Mesodermal cell (in vitro differentiated cells): ENCODE data around the gene KDM5C. TPM values are rescaled to one million over a fixed set of nuclear protein-coding genes. Genes with fewer than 3 reads are reported as not detected.
A peak's percentile ranks its signal among the peaks of the same experiment; 100 is the strongest.

Source experiments
- H3K27ac ChIP-seq: 2 replicates; pipeline ENCODE4 v1.7.0; 2013; ENCODE audit warnings: mild to moderate bottlenecking, low read depth, low read length, moderate library complexity; ENCODE audit not compliant: severe bottlenecking
- H3K36me3 ChIP-seq: 2 replicates; pipeline ENCODE4 v1.7.1; 2013; ENCODE audit warnings: mild to moderate bottlenecking, low read length, moderate library complexity; ENCODE audit not compliant: control insufficient read depth, insufficient read depth
- H3K4me1 ChIP-seq: one replicate; pipeline ENCODE4 v1.7.1; 2013; ENCODE audit warnings: mild to moderate bottlenecking, low read length; ENCODE audit not compliant: insufficient read depth, control insufficient read depth, poor library complexity, severe bottlenecking
- H3K4me3 ChIP-seq: 2 replicates; pipeline ENCODE4 v1.7.0; 2013; ENCODE audit warnings: low read length, control low read depth, mild to moderate bottlenecking; ENCODE audit not compliant: insufficient read depth, poor library complexity, severe bottlenecking; ENCODE audit errors: extremely low read depth
- H3K9me3 ChIP-seq: 2 replicates; pipeline ENCODE4 v1.7.1; 2013; ENCODE audit warnings: mild to moderate bottlenecking, low read length, moderate library complexity; ENCODE audit not compliant: control insufficient read depth
- WGBS, 2 experiments: methylation state at CpG; one replicate each; pipeline ENCODE4 v1.1.5; 2013; ENCODE audit warnings: missing lambda C conversion rate in 2 of 2; ENCODE audit not compliant: insufficient coverage in 2 of 2; 5-methylcytosine and 5-hydroxymethylcytosine counted together
- polyA plus RNA-seq, 2 experiments: library from polyadenylated mRNA; stranded (reverse); fragments of 50-300 nt; gene quantifications; one replicate each; pipeline ENCODE4 v1.2.3, GENCODE V29; 2013

KDM5C gene
- polyA plus RNA-seq (2013, experiment 1 of 2): 61.3 TPM
- 51.8 TPM for polyA plus RNA-seq (2013, experiment 2 of 2)

DNA sequence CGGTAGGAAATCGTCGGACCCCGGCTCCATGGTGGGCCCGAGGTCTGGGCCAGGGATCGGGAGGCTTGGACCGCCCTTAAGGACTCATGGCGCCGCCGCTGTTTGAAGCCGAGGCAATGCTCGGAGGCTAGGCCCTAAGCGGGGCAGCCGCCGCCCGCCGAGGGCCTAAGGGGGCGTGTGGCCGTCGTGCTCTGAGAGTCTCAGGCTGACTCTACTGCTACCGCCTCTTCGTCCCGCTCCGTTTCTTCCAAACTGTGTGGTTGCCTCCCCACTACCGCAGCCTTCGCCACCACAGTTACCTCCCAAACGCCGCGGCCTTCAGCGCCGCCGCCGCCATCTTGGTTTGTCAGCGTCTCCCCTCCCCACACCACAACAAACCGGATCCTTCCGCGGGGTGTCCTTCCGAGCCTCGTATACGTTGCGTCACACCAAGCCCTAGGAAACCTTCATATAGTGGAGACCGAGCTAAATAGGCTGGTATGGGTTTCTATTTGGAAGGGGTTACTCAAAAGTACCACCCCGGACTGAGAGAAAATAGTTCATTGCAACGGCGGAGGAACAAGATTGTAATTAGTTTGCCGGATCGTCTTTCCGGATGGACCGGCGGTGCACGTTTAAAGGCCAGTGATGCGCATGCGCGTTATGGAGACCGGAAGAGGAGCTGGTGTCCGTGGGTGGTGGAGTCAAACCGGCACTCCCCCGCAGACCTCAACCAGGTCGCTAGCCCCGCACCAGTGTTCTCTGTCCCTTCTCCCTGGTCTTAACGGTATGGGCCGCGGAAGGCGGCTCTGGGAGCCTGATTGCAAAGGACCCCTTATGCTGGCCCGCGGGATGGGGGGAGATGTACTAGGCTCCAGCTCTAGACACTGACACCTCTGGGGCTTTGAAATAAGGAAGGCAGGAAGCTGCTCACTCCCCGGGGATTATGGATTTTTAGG lies at the start of gene KDM5C:
Gene KDM5C, minus strand, starts transcription at position 348 of the 938 bp plus-strand sequence. Its CDS starts 318 bp downstream, at position 30.
- Histone ChIP-seq H3K27ac (peak within 1 kb of the TSS; percentile 98), H3K4me1 (peaks cover 10% of the 10 kb centered on the region), H3K36me3 (peaks cover 20% of the 10 kb centered on the region), H3K9me3 (no peaks in the 10 kb centered on the region), H3K4me3 (peak within 1 kb of the TSS; percentile 65)
- WGBS, 2 experiments: 0% methylated on average over 4 to 32 of the region's 67 CpGs

DNA sequence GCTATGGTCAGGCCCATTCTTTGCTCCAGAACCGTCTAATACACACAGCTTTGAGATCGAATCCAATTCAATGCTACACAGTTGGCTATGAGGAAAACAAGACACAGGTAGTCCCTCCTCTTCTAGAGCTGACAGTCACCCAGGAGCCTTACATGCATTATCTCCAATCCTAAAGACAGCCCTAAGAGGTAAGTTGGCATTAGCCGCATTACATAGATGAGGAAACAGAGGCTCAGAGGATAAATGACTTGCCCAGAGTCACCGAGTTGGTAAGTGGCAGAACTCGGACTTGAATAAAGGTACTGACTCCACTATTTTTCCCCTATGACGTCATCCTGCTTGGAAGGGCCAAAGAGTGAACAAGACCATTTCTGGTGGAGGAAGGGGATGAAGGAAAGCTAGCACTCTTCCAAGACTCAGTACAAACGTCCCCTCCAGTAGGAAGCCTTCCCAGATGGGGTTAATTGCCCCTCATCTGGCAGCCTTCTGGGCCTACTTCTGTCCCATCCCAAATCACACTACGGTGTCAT lies 47.9 kb upstream of the KDM5C start:
- no peak overlapping the region for H3K27ac ChIP-seq
- H3K4me1 ChIP-seq: no peaks in the 10 kb centered on the region
- H3K9me3 ChIP-seq: no peaks in the 10 kb centered on the region
- H3K4me3 ChIP-seq: no peak overlapping the region
- WGBS, 2 experiments: 63 to 91% methylated on average over 2 to 4 of the region's 8 CpGs
- H3K36me3 ChIP-seq: no peaks in the 10 kb centered on the region

DNA sequence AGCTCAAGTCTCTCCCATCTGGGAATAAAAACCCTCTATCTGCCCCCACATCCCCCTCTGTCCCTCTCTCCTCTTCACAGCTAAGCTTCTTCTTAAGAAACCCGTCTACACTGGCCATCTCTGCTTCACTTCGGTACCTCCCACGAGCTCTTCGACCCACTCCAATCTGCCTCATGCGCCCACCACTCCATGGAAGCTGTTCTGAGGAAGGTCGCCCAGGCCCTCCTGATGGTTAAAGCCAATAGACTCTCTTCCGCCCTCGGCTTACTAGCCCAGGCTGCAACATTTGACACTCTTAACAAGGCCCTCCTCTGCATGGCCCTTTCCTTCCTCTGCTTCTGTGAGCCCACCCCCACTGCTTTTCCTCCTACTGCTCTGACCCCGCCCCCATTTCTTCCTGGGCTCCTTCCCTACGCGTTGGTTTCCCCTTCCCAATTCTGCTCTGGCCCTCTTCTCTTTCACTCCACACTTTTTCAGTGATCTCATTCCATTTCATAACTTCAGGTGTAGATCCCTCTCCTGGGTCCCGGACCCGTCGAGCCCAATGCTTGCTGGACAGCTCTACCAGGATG lies 44.6 kb upstream of the KDM5C start:
- 81 to 89% methylated on average over 5 to 14 of the region's 14 CpGs for WGBS, 2 experiments
- H3K4me1 ChIP-seq: no peaks in the 10 kb centered on the region
- H3K27ac ChIP-seq: no peak overlapping the region
- H3K36me3 ChIP-seq: no peaks in the 10 kb centered on the region
- no peaks in the 10 kb centered on the region for H3K9me3 ChIP-seq
- no peak overlapping the region for H3K4me3 ChIP-seq

DNA sequence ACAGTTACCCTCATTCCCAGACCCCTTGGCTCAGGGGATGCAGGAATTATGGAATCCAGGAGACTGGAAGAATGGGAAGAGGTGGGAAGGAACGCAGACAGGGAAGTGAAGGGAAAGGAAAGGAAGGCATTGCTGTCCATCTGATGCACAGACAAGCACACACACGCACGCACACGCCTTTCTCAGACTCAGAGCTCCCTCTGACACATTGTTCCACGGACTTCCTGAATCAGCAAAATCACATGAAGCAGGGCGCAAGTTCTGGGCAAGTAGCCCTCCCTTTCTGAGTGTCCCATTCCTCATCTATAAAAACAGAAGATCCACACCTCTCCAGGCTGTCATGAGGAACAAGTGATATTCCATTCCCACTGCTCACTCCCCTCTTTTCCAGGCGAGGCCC lies 43.2 kb upstream of the KDM5C start:
- Histone ChIP-seq H3K27ac (no peak overlapping the region), H3K4me1 (peaks cover 2% of the 10 kb centered on the region), H3K9me3 (no peaks in the 10 kb centered on the region), H3K36me3 (no peaks in the 10 kb centered on the region), H3K4me3 (no peak overlapping the region)
- 92 to 94% methylated on average over 4 to 7 of the region's 7 CpGs for WGBS, 2 experiments

DNA sequence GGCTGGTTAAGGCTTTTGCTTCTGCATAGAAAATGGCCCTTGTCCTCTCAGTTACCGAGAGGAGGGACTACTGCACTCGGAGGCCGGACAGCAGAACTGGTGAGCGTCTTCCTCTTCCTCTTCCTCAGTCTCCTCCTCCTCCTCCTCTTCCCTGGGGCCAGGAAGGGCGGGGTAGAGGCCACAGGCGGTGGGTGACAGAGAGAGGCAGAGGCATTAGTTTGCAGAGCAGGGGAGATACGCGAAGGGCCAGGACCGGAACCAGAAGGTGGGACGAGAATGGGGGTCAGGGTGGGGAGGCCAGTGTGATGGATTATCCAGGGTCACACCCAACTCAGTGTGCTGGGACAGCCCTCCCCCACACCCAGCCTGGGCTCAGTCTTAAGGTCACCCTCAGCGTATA lies 41.9 kb upstream of the KDM5C start:
- Histone ChIP-seq H3K27ac (no peak overlapping the region), H3K4me1 (peaks cover 4% of the 10 kb centered on the region), H3K4me3 (no peak overlapping the region), H3K9me3 (no peaks in the 10 kb centered on the region), H3K36me3 (no peaks in the 10 kb centered on the region)
- WGBS, 2 experiments: 83 to 100% methylated on average over 1 of the region's 11 CpGs

DNA sequence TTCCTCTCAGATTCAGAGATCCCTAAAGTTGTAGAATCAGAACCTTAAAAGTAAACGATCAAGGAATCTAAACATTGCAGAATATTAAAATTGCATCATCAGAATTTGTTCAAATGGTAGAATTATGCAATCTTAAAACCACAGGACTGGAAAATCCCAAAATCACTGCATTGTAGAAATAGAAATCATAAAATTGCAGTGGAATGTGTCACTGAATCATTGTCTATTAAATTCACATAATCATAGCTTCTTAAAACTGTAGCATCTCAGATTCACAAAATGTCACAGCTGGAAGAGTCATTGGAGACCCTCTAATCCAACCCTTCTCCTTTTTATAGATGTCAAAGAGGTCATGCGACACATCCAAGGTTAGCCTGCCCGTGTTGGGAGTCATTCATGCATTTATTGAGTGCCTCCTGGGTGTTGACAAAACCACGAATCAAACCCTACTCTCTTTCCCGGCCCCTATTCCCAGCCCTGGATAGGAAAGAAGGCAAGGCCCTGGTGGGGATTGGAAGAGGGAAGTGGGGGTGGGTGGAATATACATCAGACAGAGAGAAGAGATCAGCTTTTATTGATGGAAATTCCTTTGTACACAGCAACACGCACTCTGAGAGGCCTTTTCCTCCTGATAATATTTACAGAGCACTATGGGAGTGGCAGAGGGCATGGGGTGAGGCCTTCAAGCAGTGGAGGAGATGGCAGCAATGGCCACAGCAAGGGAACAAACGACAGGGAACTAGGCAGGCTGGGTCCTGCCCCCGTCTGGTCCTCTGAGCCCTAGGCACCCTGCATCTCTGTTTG lies 41.0 kb upstream of the KDM5C start:
- Histone ChIP-seq H3K36me3 (no peaks in the 10 kb centered on the region), H3K4me3 (no peak overlapping the region), H3K4me1 (peaks cover 8% of the 10 kb centered on the region), H3K27ac (no peak overlapping the region), H3K9me3 (no peaks in the 10 kb centered on the region)
- 80 to 87% methylated on average over 1 to 3 of the region's 8 CpGs for WGBS, 2 experiments

DNA sequence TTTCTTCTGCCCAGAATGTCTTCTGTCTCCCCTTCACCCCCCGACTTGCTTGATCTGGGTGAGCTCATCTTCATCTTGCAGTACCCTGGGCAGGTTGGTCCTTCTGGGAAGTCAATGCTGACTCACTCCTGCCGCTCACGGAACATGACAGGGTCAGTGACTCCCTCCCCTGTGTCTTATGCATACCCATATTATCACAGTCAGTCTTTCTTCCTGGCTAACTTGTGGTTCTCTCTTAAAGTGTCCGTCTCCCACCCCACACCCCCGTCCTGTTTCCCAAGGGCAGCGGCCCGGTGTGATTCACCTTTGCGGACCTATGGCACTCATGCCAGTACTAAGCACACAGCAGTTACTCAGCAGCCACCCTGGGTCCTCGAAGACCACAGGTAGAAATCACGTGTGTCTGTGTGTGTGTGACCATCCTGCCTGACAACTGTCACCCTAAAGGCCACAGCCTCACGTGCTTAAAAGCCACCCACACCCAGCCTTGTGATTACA lies 38.6 kb upstream of the KDM5C start:
- Histone ChIP-seq H3K36me3 (no peaks in the 10 kb centered on the region), H3K4me1 (peaks cover 8% of the 10 kb centered on the region), H3K4me3 (no peak overlapping the region), H3K9me3 (no peaks in the 10 kb centered on the region), H3K27ac (no peak overlapping the region)
- 80 to 85% methylated on average over 1 to 4 of the region's 11 CpGs for WGBS, 2 experiments

DNA sequence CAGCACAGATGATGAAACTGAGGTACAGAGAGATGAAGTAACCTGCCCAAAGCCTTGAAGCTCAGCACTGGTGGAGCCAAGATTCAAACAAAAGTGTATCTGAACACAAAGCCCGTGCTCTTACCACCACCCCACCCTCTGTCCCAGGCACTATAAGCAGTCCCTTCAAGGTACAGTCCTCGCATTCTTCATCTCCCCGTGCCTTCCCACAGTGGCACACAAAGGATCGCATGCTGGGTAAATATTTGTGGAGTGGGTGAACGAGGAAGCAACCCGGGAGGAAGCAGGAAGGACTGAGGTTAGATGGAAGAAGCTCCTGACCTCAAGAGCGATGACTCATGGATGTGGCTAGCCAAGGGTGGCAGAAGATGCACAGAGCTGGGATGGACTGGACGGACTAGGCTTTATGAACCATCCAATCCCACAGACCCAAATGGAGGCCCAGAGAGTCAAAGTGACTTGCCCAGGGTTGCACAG lies 37.9 kb upstream of the KDM5C start:
- H3K4me3 ChIP-seq: no peak overlapping the region
- H3K9me3 ChIP-seq: no peaks in the 10 kb centered on the region
- H3K36me3 ChIP-seq: no peaks in the 10 kb centered on the region
- peaks cover 8% of the 10 kb centered on the region for H3K4me1 ChIP-seq
- 93% methylated on average over 3 of the region's 8 CpGs; no CpG with 5 or more reads in 1 of the 2 experiments for WGBS, 2 experiments
- no peak overlapping the region for H3K27ac ChIP-seq

DNA sequence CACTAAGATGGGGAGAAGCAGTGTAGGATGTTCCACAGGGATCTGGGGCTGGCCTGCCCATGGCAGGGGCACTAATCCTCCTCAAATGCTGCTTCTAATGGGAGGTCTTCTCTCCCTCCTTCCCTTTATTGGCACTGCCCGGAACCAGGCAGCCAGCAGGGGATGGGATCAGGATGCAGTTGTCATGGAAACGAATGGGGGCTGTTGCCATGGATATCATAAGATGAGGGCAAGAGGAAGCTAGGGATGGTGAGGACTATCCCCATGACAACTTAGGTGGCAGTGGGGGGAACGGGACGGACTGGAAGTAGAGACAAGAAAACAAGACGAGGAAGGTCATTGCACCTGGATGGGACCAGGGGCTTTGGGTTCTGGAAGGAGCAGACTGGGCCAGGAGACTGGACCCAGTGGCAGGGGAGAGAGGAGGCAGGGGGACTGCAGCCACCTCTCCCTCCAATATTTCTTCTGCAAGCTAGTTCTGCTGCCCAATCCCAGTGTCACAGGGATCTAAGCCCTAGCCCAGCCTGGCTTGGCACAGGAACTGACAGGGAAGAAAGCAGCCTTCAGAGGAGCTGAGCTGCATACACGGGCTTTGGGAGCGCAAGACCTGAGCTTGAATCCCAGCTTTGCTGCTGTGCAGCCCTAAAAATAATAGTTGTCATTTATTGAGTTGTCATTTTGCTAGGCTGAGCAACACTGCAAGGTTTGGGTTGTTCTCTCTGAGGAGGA lies 37.3 kb upstream of the KDM5C start:
- H3K36me3 ChIP-seq: no peaks in the 10 kb centered on the region
- H3K27ac ChIP-seq: no peak overlapping the region
- peaks cover 8% of the 10 kb centered on the region for H3K4me1 ChIP-seq
- H3K4me3 ChIP-seq: no peak overlapping the region
- 79 to 90% methylated on average over 2 to 4 of the region's 7 CpGs for WGBS, 2 experiments
- no peaks in the 10 kb centered on the region for H3K9me3 ChIP-seq
